Measurements from ENCODE around the gene ERCC2. TPM values are rescaled to one million over a fixed set of nuclear protein-coding genes. Genes with fewer than 3 reads are reported as not detected.
A peak's percentile ranks its signal among the peaks of the same experiment; 100 is the strongest.

The ERCC2 gene
- total and polyA plus RNA-seq, 2 of the 4 experiments (the other 2 are of a cell fraction) = 30.6 to 66.5 TPM

GRCh38 chr19:45401815-45402214, 31.4 kb upstream of the ERCC2 start:
- dilution Hi-C loops (cut with HindIII; ENCODE audit: low sequenced_read_pairs, unreplicated experiment) = no loop called here
- no CpG with 5 or more reads among the region's 6 CpGs for WGBS, 2 experiments (ENCODE audit: extremely low coverage in 2 of 2, insufficient read length in 1 of 2)

More at GRCh38 chr19:45401815-45402214, 31.4 kb upstream of the ERCC2 start:
- no peak overlapping the region for H4K5ac ChIP-seq (ENCODE audit: low read depth, low read length)
- peak overlapping the region; percentile 31; the same call in 1 of the 2 replicates for H4K91ac ChIP-seq (ENCODE audit: insufficient read depth, low read depth, low read length)
- H2BK5ac ChIP-seq (ENCODE audit: low read depth, low read length, poor library complexity, severe bottlenecking) = no peak overlapping the region
- H3K9me1 ChIP-seq (ENCODE audit: insufficient read depth, low read length) = peaks cover 6% of the 10 kb centered on the region; the same call in 1 of the 2 replicates
- H3K14ac ChIP-seq (replicated peaks; ENCODE audit: low read depth, low read length) = no peak overlapping the region
- no peaks in the 10 kb centered on the region for H3K36me3 ChIP-seq (ENCODE audit: control insufficient read depth, insufficient read depth, low read length)
- DNase-seq (no peak), ATAC-seq (ENCODE audit: low read depth) (no peak)
- no peak overlapping the region for H2BK120ac ChIP-seq (ENCODE audit: low read depth, low read length)
- H4K20me1 ChIP-seq (ENCODE audit: insufficient read depth, low read length) = no peaks in the 10 kb centered on the region; the same call in 1 of the 2 replicates
- H3K27me3 ChIP-seq (ENCODE audit: control insufficient read depth, insufficient read depth, low read length) = no peaks in the 10 kb centered on the region
- H3K4me2 ChIP-seq (ENCODE audit: low read depth, low read length) = no peak overlapping the region
- no peak overlapping the region for H3K27ac ChIP-seq (ENCODE audit: insufficient read depth, low read length)
- H2AK9ac ChIP-seq (replicated peaks; ENCODE audit: low read depth, low read length, poor library complexity) = no peak overlapping the region
- no peak overlapping the region for H4K8ac ChIP-seq (ENCODE audit: low read depth in 2 of 2, low read length in 2 of 2)
- H3K23ac ChIP-seq (ENCODE audit: low read depth, low read length) = peak overlapping the region; percentile 31; the same call in 1 of the 2 replicates
- H3K56ac ChIP-seq (ENCODE audit: extremely low read depth, insufficient read depth, low read length) = no peak overlapping the region
- ChIA-PET POLR2A (ENCODE audit: unreplicated experiment) (no interaction called here), CTCF (interaction anchor here (1.4 kb wide), 1 partner anchor 77 kb away, joined by 3 read pairs; no protein-coding TSS in a partner anchor)
- H3K4ac ChIP-seq (ENCODE audit: low read depth, low read length) = no peak overlapping the region; the same call in 1 of the 2 replicates
- TF ChIP-seq RCOR1 (IDR thresholded peaks at IDR 0.05; ENCODE audit: insufficient replicate concordance, low read length) = no peak
- no peak for TF ChIP-seq BHLHE40 (IDR thresholded peaks at IDR 0.05; ENCODE audit: low read depth, low read length)
- TF ChIP-seq CHD1 (IDR thresholded peaks at IDR 0.05; ENCODE audit: low read depth, low read length) = no peak
- no peak overlapping the region for H2BK15ac ChIP-seq (ENCODE audit: low read depth, low read length)
- H3K9ac ChIP-seq (ENCODE audit: low read depth, low read length) = no peak overlapping the region
- no peak overlapping the region for H2AK5ac ChIP-seq (ENCODE audit: low read depth, low read length)
- intact Hi-C loops (cut with micrococcal nuclease) (no loop called here), in situ Hi-C loops (cut with MboI; ENCODE audit: low sequenced_read_pairs) (no loop called here)
- no peaks in the 10 kb centered on the region for H3K9me3 ChIP-seq (ENCODE audit: control insufficient read depth, insufficient read depth, low read length)
- H3K4me1 ChIP-seq (ENCODE audit: control insufficient read depth, insufficient read depth, low read length) = peaks cover 3% of the 10 kb centered on the region
- H2BK20ac ChIP-seq (ENCODE audit: low read depth, low read length) = no peak overlapping the region
- H3K18ac ChIP-seq (ENCODE audit: low read depth, low read length) = no peak overlapping the region
- peaks cover 10 to 53% of the 10 kb centered on the region in 2 experiments; a peak in 3 of 4 replicates for H3K79me1 ChIP-seq (ENCODE audit: low read depth in 1 of 2, low read length in 2 of 2)
- H2AFZ ChIP-seq (replicated peaks; ENCODE audit: low read length, poor library complexity) = no peak overlapping the region
- H3K4me3 ChIP-seq (ENCODE audit: insufficient read depth, low read depth, low read length) = no peak overlapping the region
- BruUV-seq (replicated peaks) = no TSS peak

Data from IMR-90 (cell line).